Measurements from ENCODE around the gene CYP27A1. TPM values are rescaled to one million over a fixed set of nuclear protein-coding genes. Genes with fewer than 3 reads are reported as not detected.

The CYP27A1 gene
- total and polyA plus RNA-seq, 2 of the 4 experiments (the other 2 are of a cell fraction) = 5.2 to 5.3 TPM

DNA sequence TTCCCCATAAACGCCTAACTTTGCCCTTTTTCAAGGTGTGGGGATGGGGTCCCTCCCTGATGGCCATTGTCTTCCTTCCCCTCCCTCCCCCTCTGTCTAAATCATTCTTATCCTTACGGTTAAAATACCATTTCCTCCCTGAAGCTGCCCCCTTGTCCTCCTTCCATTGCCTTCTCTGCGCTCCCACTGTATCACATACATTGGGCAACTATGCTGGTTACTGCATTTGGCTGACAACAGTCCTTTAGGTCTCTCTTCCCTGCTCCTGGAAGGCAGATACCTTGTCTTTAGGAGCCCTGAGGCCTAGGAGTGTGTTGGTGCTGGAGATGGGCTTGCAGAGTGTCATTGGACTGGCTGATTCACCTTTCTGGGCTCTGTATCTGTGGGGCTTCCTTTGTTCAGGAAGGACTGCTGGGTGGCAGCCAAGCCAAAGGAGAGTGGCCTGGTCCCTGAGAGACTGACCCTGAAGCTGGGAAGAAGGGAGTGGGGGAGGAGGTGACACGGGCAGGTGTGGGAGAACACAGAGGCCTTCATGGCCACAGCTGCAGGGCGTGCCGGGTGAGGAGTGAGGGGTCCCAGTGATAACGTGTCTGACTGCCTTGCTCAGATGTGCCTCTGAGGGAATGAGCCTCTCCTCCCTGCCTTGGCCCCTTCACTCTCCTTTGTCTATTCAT, 79.8 kb downstream of the CYP27A1 start:
- no peak overlapping the region for H3K14ac ChIP-seq (replicated peaks; ENCODE audit: low read depth, low read length)
- H2BK120ac ChIP-seq (ENCODE audit: low read depth, low read length) = no peak overlapping the region
- CTCF ChIA-PET = interaction anchor here (1.0 kb wide), 1 partner anchor 14 kb away, joined by 3 read pairs; no protein-coding TSS in a partner anchor
- no peak overlapping the region for H2AFZ ChIP-seq (replicated peaks; ENCODE audit: low read length, poor library complexity)
- H3K4ac ChIP-seq (ENCODE audit: low read depth, low read length) = no peak overlapping the region
- no peak overlapping the region for H4K91ac ChIP-seq (ENCODE audit: insufficient read depth, low read depth, low read length)
- H2AK5ac ChIP-seq (ENCODE audit: low read depth, low read length) = no peak overlapping the region
- no peak overlapping the region for H3K4me3 ChIP-seq (ENCODE audit: insufficient read depth, low read depth, low read length)
- intact Hi-C loops (cut with micrococcal nuclease) (no loop called here), dilution Hi-C loops (cut with HindIII; ENCODE audit: low sequenced_read_pairs, unreplicated experiment) (no loop called here), in situ Hi-C loops (cut with MboI; ENCODE audit: low sequenced_read_pairs) (no loop called here)
- H3K9ac ChIP-seq (ENCODE audit: low read depth, low read length) = no peak overlapping the region
- H3K79me1 ChIP-seq (ENCODE audit: low read depth in 1 of 2, low read length in 2 of 2) = no peaks in the 10 kb centered on the region
- H4K20me1 ChIP-seq (ENCODE audit: insufficient read depth, low read length) = no peaks in the 10 kb centered on the region; the same call in 1 of the 2 replicates
- peaks cover 81% of the 10 kb centered on the region for H3K27me3 ChIP-seq (ENCODE audit: control insufficient read depth, insufficient read depth, low read length)
- no peak overlapping the region for H3K23ac ChIP-seq (ENCODE audit: low read depth, low read length)
- H3K36me3 ChIP-seq (ENCODE audit: control insufficient read depth, insufficient read depth, low read length) = no peaks in the 10 kb centered on the region
- H3K27ac ChIP-seq (ENCODE audit: insufficient read depth, low read length) = no peak overlapping the region
- no peak overlapping the region for H3K18ac ChIP-seq (ENCODE audit: low read depth, low read length)
- H3K4me1 ChIP-seq (ENCODE audit: control insufficient read depth, insufficient read depth, low read length) = peaks cover 5% of the 10 kb centered on the region; the same call in 1 of the 2 replicates
- no peak overlapping the region for H4K5ac ChIP-seq (ENCODE audit: low read depth, low read length)
- H2AK9ac ChIP-seq (replicated peaks; ENCODE audit: low read depth, low read length, poor library complexity) = no peak overlapping the region
- H3K56ac ChIP-seq (ENCODE audit: extremely low read depth, insufficient read depth, low read length) = no peak overlapping the region
- 50% methylated on average over 1 of the region's 7 CpGs; no CpG with 5 or more reads in 1 of the 2 experiments for WGBS, 2 experiments (ENCODE audit: extremely low coverage in 2 of 2, insufficient read length in 1 of 2)
- no peak overlapping the region for H4K8ac ChIP-seq (ENCODE audit: low read depth in 2 of 2, low read length in 2 of 2)
- no peak overlapping the region for H3K4me2 ChIP-seq (ENCODE audit: low read depth, low read length)
- TF ChIP-seq RFX5 (IDR thresholded peaks at IDR 0.05; ENCODE audit: low read depth, low read length) = no peak
- TF ChIP-seq MAZ (IDR thresholded peaks at IDR 0.05; ENCODE audit: borderline replicate concordance, low read depth, low read length) = no peak
- TF ChIP-seq, protein P1, sequence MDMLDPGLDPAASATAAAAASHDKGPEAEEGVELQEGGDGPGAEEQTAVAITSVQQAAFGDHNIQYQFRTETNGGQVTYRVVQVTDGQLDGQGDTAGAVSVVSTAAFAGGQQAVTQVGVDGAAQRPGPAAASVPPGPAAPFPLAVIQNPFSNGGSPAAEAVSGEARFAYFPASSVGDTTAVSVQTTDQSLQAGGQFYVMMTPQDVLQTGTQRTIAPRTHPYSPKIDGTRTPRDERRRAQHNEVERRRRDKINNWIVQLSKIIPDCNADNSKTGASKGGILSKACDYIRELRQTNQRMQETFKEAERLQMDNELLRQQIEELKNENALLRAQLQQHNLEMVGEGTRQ (IDR thresholded peaks at IDR 0.05; ENCODE audit: low read depth, low read length) = no peak
- no peak for TF ChIP-seq FOS (IDR thresholded peaks at IDR 0.05; ENCODE audit: low read depth, low read length)
- TF ChIP-seq CHD1 (IDR thresholded peaks at IDR 0.05; ENCODE audit: low read depth, low read length) = no peak
- no peak for TF ChIP-seq BHLHE40 (IDR thresholded peaks at IDR 0.05; ENCODE audit: low read depth, low read length)
- no peak for TF ChIP-seq NFE2L2 (IDR thresholded peaks at IDR 0.05; ENCODE audit: low read depth, low read length)
- no peak for TF ChIP-seq RAD21 (IDR thresholded peaks at IDR 0.05; ENCODE audit: low read length)
- TF ChIP-seq CEBPB (IDR thresholded peaks at IDR 0.05; ENCODE audit: low read depth, low read length) = no peak
- TF ChIP-seq POLR2A (IDR thresholded peaks at IDR 0.05; ENCODE audit: low read depth, low read length) = no peak
- no peak for TF ChIP-seq RCOR1 (IDR thresholded peaks at IDR 0.05; ENCODE audit: insufficient replicate concordance, low read length)
- TF ChIP-seq MAFK (IDR thresholded peaks at IDR 0.05; ENCODE audit: low read depth, low read length) = no peak
- TF ChIP-seq, protein P2, sequence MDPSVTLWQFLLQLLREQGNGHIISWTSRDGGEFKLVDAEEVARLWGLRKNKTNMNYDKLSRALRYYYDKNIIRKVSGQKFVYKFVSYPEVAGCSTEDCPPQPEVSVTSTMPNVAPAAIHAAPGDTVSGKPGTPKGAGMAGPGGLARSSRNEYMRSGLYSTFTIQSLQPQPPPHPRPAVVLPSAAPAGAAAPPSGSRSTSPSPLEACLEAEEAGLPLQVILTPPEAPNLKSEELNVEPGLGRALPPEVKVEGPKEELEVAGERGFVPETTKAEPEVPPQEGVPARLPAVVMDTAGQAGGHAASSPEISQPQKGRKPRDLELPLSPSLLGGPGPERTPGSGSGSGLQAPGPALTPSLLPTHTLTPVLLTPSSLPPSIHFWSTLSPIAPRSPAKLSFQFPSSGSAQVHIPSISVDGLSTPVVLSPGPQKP (IDR thresholded peaks at IDR 0.05; ENCODE audit: borderline replicate concordance, low read depth, low read length) = no peak
- no peak for TF ChIP-seq CTCF (conservative IDR thresholded peaks at IDR 0.05; ENCODE audit: low read depth, low read length)
- no peak for TF ChIP-seq MXI1 (IDR thresholded peaks at IDR 0.05; ENCODE audit: borderline replicate concordance, low read depth, low read length)
- no peak for TF ChIP-seq SMC3 (IDR thresholded peaks at IDR 0.05; ENCODE audit: low read depth, low read length)
- BruUV-seq (replicated peaks) = no TSS peak
- H3K9me3 ChIP-seq (ENCODE audit: control insufficient read depth, insufficient read depth, low read length) = peaks cover 2% of the 10 kb centered on the region; the same call in 1 of the 2 replicates
- H3K9me1 ChIP-seq (ENCODE audit: insufficient read depth, low read length) = no peaks in the 10 kb centered on the region
- no peak overlapping the region for H2BK15ac ChIP-seq (ENCODE audit: low read depth, low read length)
- POLR2A ChIA-PET (ENCODE audit: unreplicated experiment) = no interaction called here
- no peak for DNase-seq
- H2BK5ac ChIP-seq (ENCODE audit: low read depth, low read length, poor library complexity, severe bottlenecking) = no peak overlapping the region
- no peak for ATAC-seq (ENCODE audit: low read depth)
- no peak overlapping the region for H2BK20ac ChIP-seq (ENCODE audit: low read depth, low read length)

Measured in IMR-90 (cell line).